ENCODE data around the gene CLTA.
A peak's percentile ranks its signal among the peaks of the same experiment; 100 is the strongest.

CLTA gene

GRCh38 chr9:36190388-36191289 is at the start of gene CLTA:
TSS of gene CLTA (plus strand) at chr9:36190921. CDS start at chr9:36191057, 136 bp downstream.
- DNase-seq (ENCODE audit: low spot score): peak; percentile 99

GRCh38 chr9:36141288-36141687 is 49.4 kb upstream of the CLTA start:
- peak; percentile 8 for DNase-seq (ENCODE audit: low spot score)

GRCh38 chr9:36141761-36142160 is 49.0 kb upstream of the CLTA start:
- DNase-seq (ENCODE audit: low spot score): no peak

- no peak for DNase-seq (ENCODE audit: low spot score)
These were observed 48.0 kb upstream of the CLTA start for GRCh38 chr9:36142510-36143244.

GRCh38 chr9:36143245-36143641 is 47.5 kb upstream of the CLTA start:
- no peak for DNase-seq (ENCODE audit: low spot score)

- no peak for DNase-seq (ENCODE audit: low spot score)
These were observed 46.1 kb upstream of the CLTA start for GRCh38 chr9:36144309-36145232.

- DNase-seq (ENCODE audit: low spot score): no peak
These were observed 44.8 kb upstream of the CLTA start for GRCh38 chr9:36145970-36146369.

- no peak for DNase-seq (ENCODE audit: low spot score)
These were observed 44.1 kb upstream of the CLTA start for GRCh38 chr9:36146651-36147050.

- DNase-seq (ENCODE audit: low spot score): no peak
These were observed 43.1 kb upstream of the CLTA start for GRCh38 chr9:36147441-36148175.

- peak; percentile 77 for DNase-seq (ENCODE audit: low spot score)
These were observed 42.2 kb upstream of the CLTA start for GRCh38 chr9:36148311-36149051.

- no peak for DNase-seq (ENCODE audit: low spot score)
These were observed 41.5 kb upstream of the CLTA start for GRCh38 chr9:36149197-36149596.

- peak; percentile 21 for DNase-seq (ENCODE audit: low spot score)
These were observed 40.0 kb upstream of the CLTA start for GRCh38 chr9:36150574-36151315.

GRCh38 chr9:36151316-36152210 is 39.2 kb upstream of the CLTA start:
- DNase-seq (ENCODE audit: low spot score): peak; percentile 89

GRCh38 chr9:36152741-36153438 is 37.8 kb upstream of the CLTA start:
- no peak for DNase-seq (ENCODE audit: low spot score)

GRCh38 chr9:36153746-36154145 is 37.0 kb upstream of the CLTA start:
- DNase-seq (ENCODE audit: low spot score): no peak

- DNase-seq (ENCODE audit: low spot score): peak; percentile 83
These were observed 36.3 kb upstream of the CLTA start for GRCh38 chr9:36154331-36154952.

- DNase-seq (ENCODE audit: low spot score): no peak
These were observed 34.6 kb upstream of the CLTA start for GRCh38 chr9:36156116-36156515.

GRCh38 chr9:36158122-36158521 is 32.6 kb upstream of the CLTA start:
- DNase-seq (ENCODE audit: low spot score): no peak
